SU-DHL-6 (cell line): ENCODE results near the gene PTDSS2.

Experiments used
- H2AFZ ChIP-seq: fragments of 200-600 bp; sonication (generic); 2 replicates; pipeline ENCODE4 v1.6.1; 2014; ENCODE audit warnings: low read depth, mild to moderate bottlenecking, moderate library complexity, mixed read lengths, antibody characterized with exemption, low read length; ENCODE audit not compliant: severe bottlenecking
- H3F3A ChIP-seq: fragments of 200-600 bp; shearing (Covaris generic); 2 replicates; pipeline ENCODE4 v1.6.0; 2016; ENCODE audit warnings: antibody characterized with exemption, mild to moderate bottlenecking; ENCODE audit not compliant: insufficient read depth
- H3K27ac ChIP-seq: fragments of 200-600 bp; sonication (generic); 2 replicates; pipeline ENCODE4 v1.5.1; 2016; ENCODE audit warnings: low read depth, mild to moderate bottlenecking, low read length, moderate library complexity, mixed read lengths
- H3K27me3 ChIP-seq: fragments of 200-600 bp; sonication (generic), shearing (Covaris generic); 2 replicates; pipeline ENCODE4 v1.6.0; 2014; ENCODE audit warnings: mild to moderate bottlenecking, low read length
- H3K36me3 ChIP-seq: fragments of 200-600 bp; sonication (generic); 2 replicates; pipeline ENCODE4 v1.6.1; 2014; ENCODE audit warnings: mild to moderate bottlenecking, low read length, mixed read lengths
- H3K4me2 ChIP-seq: fragments of 300-600, 200-600 bp; shearing (Covaris generic), sonication (generic); 2 replicates; pipeline ENCODE4 v1.6.0; 2014; ENCODE audit warnings: low read length, low read depth, mild to moderate bottlenecking; ENCODE audit not compliant: poor library complexity, severe bottlenecking
- H3K4me3 ChIP-seq: fragments of 200-600 bp; sonication (generic); 2 replicates; pipeline ENCODE4 v1.5.1; 2014; ENCODE audit warnings: antibody characterized with exemption, low read length, mild to moderate bottlenecking, mixed read lengths; ENCODE audit not compliant: insufficient read depth, poor library complexity, severe bottlenecking
- H3K79me2 ChIP-seq: fragments of 200-600 bp; sonication (generic); 2 replicates; pipeline ENCODE4 v1.6.1; 2014; ENCODE audit warnings: mild to moderate bottlenecking, low read length, moderate library complexity; ENCODE audit not compliant: insufficient read depth
- H3K9ac ChIP-seq: fragments of 200-600 bp; sonication (generic); 2 replicates; pipeline ENCODE4 v1.7.0; 2014; ENCODE audit warnings: mild to moderate bottlenecking, low read length
- H3K9me2 ChIP-seq: fragments of 200-600 bp; sonication (generic); replicated peaks from 2 replicates; pipeline ENCODE4 v1.6.1; 2014; ENCODE audit warnings: low read length; ENCODE audit not compliant: insufficient read depth
- H3K9me3 ChIP-seq: fragments of 200-600 bp; sonication (generic); 2 replicates; pipeline ENCODE4 v1.6.1; 2014; ENCODE audit warnings: low read length, mixed read lengths; ENCODE audit not compliant: insufficient read depth
- H4K20me1 ChIP-seq: fragments of 200-600 bp; sonication (generic); 2 replicates; pipeline ENCODE4 v1.6.1; 2014; ENCODE audit warnings: low read depth, mild to moderate bottlenecking, antibody characterized with exemption, low read length, moderate library complexity, mixed read lengths
- EZH2phosphoT487 ChIP-seq: fragments of 200-600 bp; sonication (generic), shearing (Covaris generic); conservative IDR thresholded peaks from 2 replicates; pipeline ENCODE4 v1.6.1; 2018; ENCODE audit warnings: mild to moderate bottlenecking, antibody characterized with exemption, low read length, moderate library complexity, mixed read lengths
- TF ChIP-seq, protein P1 (sequence below): fragments of 200-600 bp; sonication (generic); IDR thresholded peaks from one replicate; pipeline ENCODE4 v1.5.1; 2017; ENCODE audit warnings: antibody characterized with exemption, mild to moderate bottlenecking, low read length, moderate library complexity; ENCODE audit not compliant: insufficient read depth, poor library complexity, severe bottlenecking

PTDSS2 gene

GRCh38 chr11:471468-472145 lies 21.5 kb downstream of the PTDSS2 start:
- Histone ChIP-seq H3K4me3 (no peak overlapping the region), H3K79me2 (no peaks in the 10 kb centered on the region), H4K20me1 (no peaks in the 10 kb centered on the region), H3K36me3 (no peaks in the 10 kb centered on the region), H3K9me2 (no peaks in the 10 kb centered on the region), H3K9me3 (no peaks in the 10 kb centered on the region), H3K9ac (no peak overlapping the region), H3K27ac (no peak overlapping the region), H2AFZ (no peak overlapping the region), H3K4me2 (no peak overlapping the region), H3F3A (no peaks in the 10 kb centered on the region), H3K27me3 (no peaks in the 10 kb centered on the region)
- TF ChIP-seq EZH2phosphoT487, result no peak
- TF ChIP-seq, protein P1, sequence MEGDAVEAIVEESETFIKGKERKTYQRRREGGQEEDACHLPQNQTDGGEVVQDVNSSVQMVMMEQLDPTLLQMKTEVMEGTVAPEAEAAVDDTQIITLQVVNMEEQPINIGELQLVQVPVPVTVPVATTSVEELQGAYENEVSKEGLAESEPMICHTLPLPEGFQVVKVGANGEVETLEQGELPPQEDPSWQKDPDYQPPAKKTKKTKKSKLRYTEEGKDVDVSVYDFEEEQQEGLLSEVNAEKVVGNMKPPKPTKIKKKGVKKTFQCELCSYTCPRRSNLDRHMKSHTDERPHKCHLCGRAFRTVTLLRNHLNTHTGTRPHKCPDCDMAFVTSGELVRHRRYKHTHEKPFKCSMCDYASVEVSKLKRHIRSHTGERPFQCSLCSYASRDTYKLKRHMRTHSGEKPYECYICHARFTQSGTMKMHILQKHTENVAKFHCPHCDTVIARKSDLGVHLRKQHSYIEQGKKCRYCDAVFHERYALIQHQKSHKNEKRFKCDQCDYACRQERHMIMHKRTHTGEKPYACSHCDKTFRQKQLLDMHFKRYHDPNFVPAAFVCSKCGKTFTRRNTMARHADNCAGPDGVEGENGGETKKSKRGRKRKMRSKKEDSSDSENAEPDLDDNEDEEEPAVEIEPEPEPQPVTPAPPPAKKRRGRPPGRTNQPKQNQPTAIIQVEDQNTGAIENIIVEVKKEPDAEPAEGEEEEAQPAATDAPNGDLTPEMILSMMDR, result no peak

DNA sequence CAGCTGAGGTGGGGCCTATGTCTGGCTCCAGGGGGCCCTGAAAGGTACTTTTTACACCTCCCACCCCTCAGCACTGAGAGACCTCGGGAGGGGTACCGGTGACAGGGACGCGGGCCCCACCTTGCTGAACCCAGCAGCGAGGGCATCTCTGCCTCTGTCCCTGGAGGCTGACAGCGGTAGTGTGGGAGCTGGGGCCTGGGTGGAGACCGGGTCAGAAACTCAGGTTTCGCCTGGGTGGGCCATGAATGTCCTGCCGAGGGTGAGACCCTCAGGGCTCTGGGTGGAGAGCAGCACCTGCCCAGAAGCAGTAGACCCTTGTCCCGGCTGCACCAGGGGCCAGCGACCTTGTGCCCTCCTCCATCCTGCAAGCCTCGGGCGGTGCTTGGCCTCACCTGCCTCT lies 22.2 kb downstream of the PTDSS2 start:
- Histone ChIP-seq H3K9me3 (no peaks in the 10 kb centered on the region), H3K4me2 (no peak overlapping the region), H3K9ac (no peak overlapping the region), H3K79me2 (no peaks in the 10 kb centered on the region), H2AFZ (no peak overlapping the region), H3K27me3 (no peaks in the 10 kb centered on the region), H3K27ac (no peak overlapping the region), H3F3A (no peaks in the 10 kb centered on the region), H3K9me2 (no peaks in the 10 kb centered on the region), H3K36me3 (no peaks in the 10 kb centered on the region), H4K20me1 (no peaks in the 10 kb centered on the region), H3K4me3 (no peak overlapping the region)
- no peak for TF ChIP-seq EZH2phosphoT487
- TF ChIP-seq, protein P1, result no peak

DNA sequence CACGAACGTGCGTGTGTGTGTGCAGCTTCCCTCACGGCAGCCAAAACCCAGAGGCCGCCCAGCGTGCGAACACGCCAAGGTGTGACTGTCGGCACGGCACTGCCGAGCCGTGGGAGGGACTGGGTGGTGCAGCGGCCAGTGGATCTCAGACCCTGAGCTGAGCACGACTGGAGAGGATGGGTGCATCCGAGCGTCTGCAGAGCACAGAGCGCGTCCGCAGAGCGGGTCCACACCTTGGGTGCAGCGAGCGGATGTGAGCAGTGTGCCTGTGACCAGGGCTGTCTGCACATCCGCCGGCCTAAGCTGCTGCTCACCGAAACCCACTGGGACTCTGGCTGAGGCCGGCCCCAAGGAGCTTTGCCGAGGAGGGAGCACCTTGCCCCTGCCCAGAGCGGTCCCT lies 22.7 kb downstream of the PTDSS2 start:
- Histone ChIP-seq H3K4me3 (no peak overlapping the region), H2AFZ (no peak overlapping the region), H3K9me2 (no peaks in the 10 kb centered on the region), H3K79me2 (no peaks in the 10 kb centered on the region), H3F3A (no peaks in the 10 kb centered on the region), H4K20me1 (no peaks in the 10 kb centered on the region), H3K36me3 (no peaks in the 10 kb centered on the region), H3K27ac (no peak overlapping the region), H3K27me3 (no peaks in the 10 kb centered on the region), H3K9me3 (no peaks in the 10 kb centered on the region), H3K4me2 (no peak overlapping the region), H3K9ac (no peak overlapping the region)
- no peak for TF ChIP-seq EZH2phosphoT487
- TF ChIP-seq, protein P1, result no peak
